NCI-H1105 (cell line): Measurements from ENCODE around the gene FAM241A.

Experiments used
- DNase-seq: peaks from one replicate; lab custom pipeline; 2025; lab: John Stamatoyannopoulos, UW

The FAM241A gene

GRCh38 chr4:112214390-112215264 is 69.4 kb downstream of the FAM241A start:
- DNase-seq = no peak

GRCh38 chr4:112219826-112220366 is 74.6 kb downstream of the FAM241A start:
- DNase-seq = no peak

- no peak for DNase-seq
Measured at GRCh38 chr4:112222219-112222955, 77.1 kb downstream of the FAM241A start.

GRCh38 chr4:112225157-112225556 is 79.9 kb downstream of the FAM241A start:
- no peak for DNase-seq

- peak; percentile 88 for DNase-seq
Measured at GRCh38 chr4:112230879-112231778, 85.9 kb downstream of the FAM241A start.

GRCh38 chr4:112231779-112232713 is 86.8 kb downstream of the FAM241A start, which contains the start of gene AP1AR:
TSS of gene AP1AR (plus strand) at chr4:112231787. CDS start at chr4:112232092, 305 bp downstream.
- peak; percentile 29 for DNase-seq

GRCh38 chr4:112234952-112235609 is 89.8 kb downstream of the FAM241A start:
- no peak for DNase-seq

GRCh38 chr4:112236040-112236439 is 90.8 kb downstream of the FAM241A start:
- no peak for DNase-seq

GRCh38 chr4:112238833-112239232 is 93.6 kb downstream of the FAM241A start:
- DNase-seq = no peak
